HG02870 (cell line): Measurements from ENCODE around the gene RRAS2.

Experiments
- ATAC-seq: cut with Tn5 transposase; IDR thresholded peaks from one replicate; pipeline ENCODE4 v1.9.1; 2021; ENCODE audit warnings: mild to moderate bottlenecking, moderate library complexity; ENCODE audit not compliant: unreplicated experiment

Gene RRAS2

GRCh38 chr11:14340721-14341120 lies 18.3 kb downstream of the RRAS2 start:
- ATAC-seq, result no peak

GRCh38 chr11:14339356-14339755 lies 19.6 kb downstream of the RRAS2 start:
- ATAC-seq, result no peak

- ATAC-seq, result no peak
Observed at GRCh38 chr11:14336507-14337503, 22.2 kb downstream of the RRAS2 start.

GRCh38 chr11:14335712-14336111 lies 23.3 kb downstream of the RRAS2 start:
- no peak for ATAC-seq

- peak; percentile 59 for ATAC-seq
Observed at GRCh38 chr11:14334893-14335292, 24.1 kb downstream of the RRAS2 start.

- no peak for ATAC-seq
Observed at GRCh38 chr11:14334192-14334591, 24.8 kb downstream of the RRAS2 start.

GRCh38 chr11:14331476-14332136 lies 27.4 kb downstream of the RRAS2 start:
- ATAC-seq, result peak; percentile 44

- no peak for ATAC-seq
Observed at GRCh38 chr11:14330881-14331280, 28.1 kb downstream of the RRAS2 start.

- ATAC-seq, result no peak
Observed at GRCh38 chr11:14329702-14330101, 29.3 kb downstream of the RRAS2 start.

- no peak for ATAC-seq
Observed at GRCh38 chr11:14327116-14327515, 31.9 kb downstream of the RRAS2 start.

- ATAC-seq, result no peak
Observed at GRCh38 chr11:14323118-14323676, 35.8 kb downstream of the RRAS2 start.

- ATAC-seq, result no peak
Observed at GRCh38 chr11:14322510-14322909, 36.5 kb downstream of the RRAS2 start.

- no peak for ATAC-seq
Observed at GRCh38 chr11:14320020-14320419, 39.0 kb downstream of the RRAS2 start.

- ATAC-seq, result no peak
Observed at GRCh38 chr11:14318581-14318981, 40.4 kb downstream of the RRAS2 start.

- no peak for ATAC-seq
Observed at GRCh38 chr11:14317659-14318325, 41.2 kb downstream of the RRAS2 start.

GRCh38 chr11:14315130-14315529 lies 43.9 kb downstream of the RRAS2 start:
- peak; percentile 41 for ATAC-seq

- ATAC-seq, result no peak
Observed at GRCh38 chr11:14314127-14314526, 44.9 kb downstream of the RRAS2 start.

GRCh38 chr11:14312736-14313438 lies 46.1 kb downstream of the RRAS2 start:
- no peak for ATAC-seq

- no peak for ATAC-seq
Observed at GRCh38 chr11:14310679-14311078, 48.3 kb downstream of the RRAS2 start.

GRCh38 chr11:14309425-14310192 lies 49.4 kb downstream of the RRAS2 start:
- no peak for ATAC-seq
